Measurements from ENCODE around the gene AHCYL2. TPM values are rescaled to one million over a fixed set of nuclear protein-coding genes. Genes with fewer than 3 reads are reported as not detected.
"Not testable (repeated sequence)": the region's sequence is repeated elsewhere in the genome, so short reads cannot be mapped to it uniquely, and the experiment has no call there.

AHCYL2 gene
- polyA plus RNA-seq, 3 donors from 2014 or later = 5.7 to 6.8 (median 6.8) TPM

DNA sequence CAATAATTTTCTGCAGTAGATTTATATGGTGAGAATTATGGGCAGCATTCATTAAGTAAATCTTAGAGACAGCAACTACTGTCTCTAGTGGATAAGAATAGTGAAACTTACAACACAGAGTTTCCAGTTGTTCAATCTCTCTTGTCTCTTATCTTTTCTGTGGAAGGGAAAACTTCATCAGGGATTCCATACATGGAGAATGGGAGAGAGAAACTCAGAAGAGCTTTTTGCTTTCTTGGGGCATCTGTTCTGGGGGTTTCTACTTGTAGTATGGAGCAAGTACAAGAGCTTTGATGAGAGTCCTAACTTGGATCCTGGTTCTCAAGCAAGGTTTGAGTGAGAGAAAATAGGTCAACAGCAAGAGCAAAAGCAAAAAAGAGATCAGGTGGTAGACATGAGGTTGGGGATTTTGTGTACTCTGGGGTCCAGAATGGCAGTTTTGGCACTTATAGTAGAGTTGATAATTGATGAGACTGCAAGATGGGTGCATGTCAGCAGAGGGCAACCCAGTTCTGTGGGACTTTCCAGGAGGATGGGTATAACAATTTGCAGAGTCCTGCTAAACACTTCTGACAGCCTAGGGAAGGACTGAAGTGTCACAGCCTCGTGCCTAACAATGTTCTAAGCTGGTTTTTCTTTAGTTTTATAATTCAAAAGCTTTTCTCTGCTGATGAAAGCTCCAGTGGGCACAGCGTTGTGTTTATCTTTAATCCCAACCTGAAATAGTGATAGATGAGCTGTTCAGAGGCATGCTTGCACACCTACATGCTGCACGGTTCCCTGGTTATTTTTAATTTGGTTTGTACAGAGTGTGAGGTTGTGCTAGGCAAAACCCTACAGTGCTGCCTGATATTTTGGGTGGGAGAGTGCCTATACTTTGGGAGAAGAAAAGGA lies 177.4 kb downstream of the AHCYL2 start:
- peaks cover 6 to 33% (median 16%) of the 10 kb centered on the region in 3 donors for H3K36me3 Mint-ChIP-seq
- peak in 2 of 3 donors; percentile 5 to 29 for DNase-seq
- H3K27ac Mint-ChIP-seq = no peak overlapping the region
- no peaks in the 10 kb centered on the region for H3K9me3 Mint-ChIP-seq
- H3K27me3 Mint-ChIP-seq (ENCODE audit: low read depth in 3 of 3) = no peaks in the 10 kb centered on the region
- no peak overlapping the region for H3K4me3 Mint-ChIP-seq
- H3K4me1 Mint-ChIP-seq = no peaks in the 10 kb centered on the region

GRCh38 chr7:129405527-129405926 lies 180.7 kb downstream of the AHCYL2 start:
- Mint-ChIP-seq H3K36me3 (peaks cover 19 to 54% (median 24%) of the 10 kb centered on the region in 3 donors), H3K27ac (no peak overlapping the region)

GRCh38 chr7:129410238-129410637 lies 185.4 kb downstream of the AHCYL2 start:
- not testable (repeated sequence) for H3K4me3 Mint-ChIP-seq; H3K4me1 Mint-ChIP-seq; H3K27ac Mint-ChIP-seq; H3K27me3 Mint-ChIP-seq (ENCODE audit: low read depth in 3 of 3); H3K9me3 Mint-ChIP-seq; DNase-seq
- peaks cover 38 to 62% (median 39%) of the 10 kb centered on the region in 3 donors for H3K36me3 Mint-ChIP-seq

More at GRCh38 chr7:129405527-129405926, 180.7 kb downstream of the AHCYL2 start:
- H3K4me3 Mint-ChIP-seq = no peak overlapping the region
- no peaks in the 10 kb centered on the region for H3K9me3 Mint-ChIP-seq
- no peaks in the 10 kb centered on the region for H3K27me3 Mint-ChIP-seq (ENCODE audit: low read depth in 3 of 3)
- DNase-seq = no peak
- no peaks in the 10 kb centered on the region for H3K4me1 Mint-ChIP-seq

DNA sequence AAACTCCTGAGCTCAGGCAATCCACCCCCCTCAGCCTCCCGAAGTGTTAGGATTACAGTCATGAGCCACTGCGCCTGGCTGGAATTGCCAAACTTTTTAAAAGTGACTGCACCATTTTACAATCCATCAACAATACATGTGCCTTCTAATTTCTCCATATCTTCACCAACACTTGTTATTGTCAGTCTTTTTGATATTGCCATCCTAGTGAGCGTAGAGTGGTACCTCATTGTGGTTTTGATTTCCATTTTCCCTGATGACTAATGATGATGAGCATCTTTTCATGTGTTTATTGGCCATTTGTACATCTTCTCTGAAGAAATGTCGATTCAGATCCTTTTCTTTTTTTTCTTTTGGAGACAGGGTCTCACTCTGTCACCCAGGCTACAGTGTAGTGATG lies 187.7 kb downstream of the AHCYL2 start:
- no peaks in the 10 kb centered on the region for H3K4me1 Mint-ChIP-seq
- no peak overlapping the region for H3K4me3 Mint-ChIP-seq
- no peak overlapping the region for H3K27ac Mint-ChIP-seq
- peaks cover 35 to 51% (median 40%) of the 10 kb centered on the region in 3 donors for H3K36me3 Mint-ChIP-seq
- peaks cover 0 to 3% (median 0%) of the 10 kb centered on the region in 6 donors for H3K9me3 Mint-ChIP-seq
- H3K27me3 Mint-ChIP-seq (ENCODE audit: low read depth in 3 of 3) = no peaks in the 10 kb centered on the region
- no peak for DNase-seq

DNA sequence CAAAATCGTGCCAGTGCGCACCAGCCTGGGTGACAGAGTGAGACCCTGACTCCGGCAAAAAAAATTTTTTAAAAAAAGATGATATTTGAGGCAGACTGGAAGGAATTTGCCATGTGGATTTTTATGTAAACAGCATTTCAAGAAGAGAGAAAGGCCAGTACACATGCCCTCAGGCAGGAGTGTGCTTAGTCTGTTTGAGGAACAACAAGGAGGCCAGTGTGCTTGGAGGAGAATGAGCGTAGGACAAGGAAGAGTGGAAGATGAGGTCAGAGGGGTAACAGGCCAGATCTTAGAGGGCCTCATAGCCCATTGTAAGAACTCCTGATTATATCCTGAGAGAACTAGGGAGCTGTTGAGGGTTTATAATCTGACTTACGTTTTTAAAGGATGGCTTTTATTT lies 192.2 kb downstream of the AHCYL2 start:
- peaks cover 0 to 3% (median 0%) of the 10 kb centered on the region in 6 donors for H3K9me3 Mint-ChIP-seq
- no peak overlapping the region for H3K27ac Mint-ChIP-seq
- H3K4me1 Mint-ChIP-seq = no peaks in the 10 kb centered on the region
- no peaks in the 10 kb centered on the region for H3K27me3 Mint-ChIP-seq (ENCODE audit: low read depth in 3 of 3)
- no peak overlapping the region for H3K4me3 Mint-ChIP-seq
- no peak for DNase-seq
- peaks cover 14 to 34% (median 30%) of the 10 kb centered on the region in 3 donors for H3K36me3 Mint-ChIP-seq

- peaks cover 0 to 3% (median 0%) of the 10 kb centered on the region in 3 donors for H3K27me3 Mint-ChIP-seq (ENCODE audit: low read depth in 3 of 3)
- H3K4me1 Mint-ChIP-seq = no peaks in the 10 kb centered on the region
- H3K4me3 Mint-ChIP-seq = no peak overlapping the region
- peaks cover 20 to 41% (median 32%) of the 10 kb centered on the region in 3 donors for H3K36me3 Mint-ChIP-seq
- H3K9me3 Mint-ChIP-seq = no peaks in the 10 kb centered on the region
- no peak overlapping the region for H3K27ac Mint-ChIP-seq
- no peak for DNase-seq
These were observed 197.0 kb downstream of the AHCYL2 start for GRCh38 chr7:129421717-129422250.

GRCh38 chr7:129422727-129423126 lies 197.9 kb downstream of the AHCYL2 start:
- no peak overlapping the region for H3K4me3 Mint-ChIP-seq
- peaks cover 0 to 3% (median 0%) of the 10 kb centered on the region in 3 donors for H3K27me3 Mint-ChIP-seq (ENCODE audit: low read depth in 3 of 3)
- H3K9me3 Mint-ChIP-seq = no peaks in the 10 kb centered on the region
- H3K27ac Mint-ChIP-seq = no peak overlapping the region
- H3K4me1 Mint-ChIP-seq = no peaks in the 10 kb centered on the region
- peaks cover 21 to 44% (median 41%) of the 10 kb centered on the region in 3 donors for H3K36me3 Mint-ChIP-seq
- no peak for DNase-seq

- Mint-ChIP-seq H3K27ac (no peak overlapping the region), H3K27me3 (ENCODE audit: low read depth in 3 of 3) (peaks cover 0 to 3% (median 0%) of the 10 kb centered on the region in 3 donors), H3K4me1 (no peaks in the 10 kb centered on the region), H3K4me3 (no peak overlapping the region), H3K36me3 (peaks cover 26 to 48% (median 42%) of the 10 kb centered on the region in 3 donors), H3K9me3 (no peaks in the 10 kb centered on the region)
- no peak for DNase-seq
These were observed 199.0 kb downstream of the AHCYL2 start for GRCh38 chr7:129423700-129424410.

- Mint-ChIP-seq H3K27ac (peak overlapping the region in 1 of 6 donors; percentile 42), H3K36me3 (peaks cover 26 to 46% (median 36%) of the 10 kb centered on the region in 3 donors), H3K4me3 (no peak overlapping the region), H3K27me3 (ENCODE audit: low read depth in 3 of 3) (peaks cover 0 to 4% (median 0%) of the 10 kb centered on the region in 3 donors), H3K4me1 (no peaks in the 10 kb centered on the region), H3K9me3 (no peaks in the 10 kb centered on the region)
- DNase-seq = no peak
These were observed 201.7 kb downstream of the AHCYL2 start for GRCh38 chr7:129426482-129426881.

DNA sequence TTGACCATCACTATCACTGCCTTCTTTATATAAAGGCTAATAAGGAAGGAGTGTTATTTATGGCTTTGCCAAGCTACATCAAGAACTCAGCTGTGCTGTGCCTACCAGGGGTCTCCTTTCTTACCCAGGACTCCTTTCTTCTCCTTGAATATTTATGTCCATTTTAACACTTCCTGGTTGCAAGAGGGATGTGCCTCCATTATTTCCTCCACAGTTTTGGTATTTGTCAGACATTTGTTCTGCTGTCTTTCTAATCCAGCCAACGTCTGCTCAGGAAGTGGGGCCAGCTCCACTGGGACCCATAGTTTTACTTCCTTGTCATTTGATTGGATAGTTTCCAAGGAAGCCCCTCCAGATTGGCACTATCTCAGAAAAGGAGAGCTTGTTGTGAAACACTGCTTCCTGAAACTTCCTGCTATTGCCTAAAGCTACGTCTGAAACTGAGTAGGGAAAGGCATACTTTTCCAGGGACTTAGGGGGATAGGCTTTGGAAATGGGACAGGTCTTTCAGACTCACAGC lies 202.8 kb downstream of the AHCYL2 start:
- Mint-ChIP-seq H3K27ac (peak overlapping the region in 1 of 6 donors; percentile 55), H3K4me3 (no peak overlapping the region), H3K36me3 (peaks cover 24 to 39% (median 36%) of the 10 kb centered on the region in 3 donors), H3K4me1 (peaks cover under 1 to 2% of the 10 kb centered on the region in 2 donors), H3K9me3 (no peaks in the 10 kb centered on the region), H3K27me3 (ENCODE audit: low read depth in 3 of 3) (peaks cover 0 to 4% (median 0%) of the 10 kb centered on the region in 3 donors)
- no peak for DNase-seq

- H3K4me3 Mint-ChIP-seq = no peak overlapping the region
- no peaks in the 10 kb centered on the region for H3K9me3 Mint-ChIP-seq
- H3K4me1 Mint-ChIP-seq = peaks cover 19 to 24% of the 10 kb centered on the region in 2 donors
- H3K27me3 Mint-ChIP-seq (ENCODE audit: low read depth in 3 of 3) = peaks cover 2 to 10% (median 5%) of the 10 kb centered on the region in 3 donors
- H3K36me3 Mint-ChIP-seq = peaks cover 5 to 17% (median 11%) of the 10 kb centered on the region in 3 donors
- DNase-seq = no peak
- H3K27ac Mint-ChIP-seq = no peak overlapping the region
These were observed 207.2 kb downstream of the AHCYL2 start for GRCh38 chr7:129431911-129432643.

GRCh38 chr7:129433847-129434674 lies 209.2 kb downstream of the AHCYL2 start, which contains the start of gene STRIP2:
TSS of gene STRIP2 (plus strand) at chr7:129434432. CDS start at chr7:129434473, 41 bp downstream.
- Mint-ChIP-seq H3K27me3 (ENCODE audit: low read depth in 3 of 3) (peaks cover 2 to 10% (median 5%) of the 10 kb centered on the region in 3 donors), H3K4me1 (peaks cover 19 to 24% of the 10 kb centered on the region in 2 donors)

More at GRCh38 chr7:129433847-129434674, 209.2 kb downstream of the AHCYL2 start, which contains the start of gene STRIP2:
- peak; percentile 89 to 90 (median 90) for DNase-seq
- H3K27ac Mint-ChIP-seq = peak within 1 kb of the TSS; percentile 3 to 84 (median 62)
- peaks cover 0 to 4% (median 0%) of the 10 kb centered on the region in 3 donors for H3K36me3 Mint-ChIP-seq
- H3K9me3 Mint-ChIP-seq = no peaks in the 10 kb centered on the region
- peak within 1 kb of the TSS; percentile 91 to 95 (median 94) for H3K4me3 Mint-ChIP-seq
